WI38 (cell line): Measurements from ENCODE around the gene DHODH.

Source experiments
- H3K4me3 ChIP-seq: 2 replicates; pipeline ENCODE4 v1.5.1; 2011; ENCODE audit warnings: low read depth, mild to moderate bottlenecking, control low read depth, low read length
- TF ChIP-seq, protein P1 (sequence below): IDR thresholded peaks from 2 replicates; pipeline ENCODE4 v1.5.1; 2012; ENCODE audit warnings: low read depth, mild to moderate bottlenecking, control low read depth, low read length

Gene DHODH

DNA sequence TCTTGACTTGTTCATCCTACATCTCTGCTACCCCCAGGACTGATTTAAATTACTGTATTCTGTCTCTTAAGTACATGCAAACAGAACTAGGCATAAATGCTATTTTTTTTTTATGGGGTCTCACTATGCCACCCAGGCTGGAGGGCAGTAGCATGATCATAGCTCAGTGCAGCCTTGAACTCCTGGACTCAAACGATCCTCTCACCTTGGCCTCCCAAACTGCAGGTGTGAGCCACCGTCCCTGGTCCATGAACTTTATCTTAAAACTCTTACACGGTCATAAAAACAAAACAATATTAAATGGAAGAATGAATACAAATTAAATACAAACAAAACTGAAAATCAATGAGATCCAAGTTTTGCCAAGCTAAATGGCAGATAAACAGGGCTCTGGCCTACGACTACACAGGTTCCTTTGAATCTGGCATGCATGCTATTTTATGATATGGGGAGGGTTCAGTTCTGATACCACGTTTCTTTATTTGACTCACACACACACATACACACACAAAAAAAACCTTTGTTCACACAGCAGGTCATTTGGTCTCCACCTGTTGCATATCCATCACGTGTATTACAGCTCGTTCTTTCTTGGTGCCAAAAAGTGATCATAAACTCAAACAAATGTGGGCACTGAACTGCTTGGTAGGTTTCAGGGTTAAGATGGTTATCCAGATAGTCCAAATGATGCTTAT lies 7.2 kb upstream of the DHODH start:
- TF ChIP-seq, protein P1, sequence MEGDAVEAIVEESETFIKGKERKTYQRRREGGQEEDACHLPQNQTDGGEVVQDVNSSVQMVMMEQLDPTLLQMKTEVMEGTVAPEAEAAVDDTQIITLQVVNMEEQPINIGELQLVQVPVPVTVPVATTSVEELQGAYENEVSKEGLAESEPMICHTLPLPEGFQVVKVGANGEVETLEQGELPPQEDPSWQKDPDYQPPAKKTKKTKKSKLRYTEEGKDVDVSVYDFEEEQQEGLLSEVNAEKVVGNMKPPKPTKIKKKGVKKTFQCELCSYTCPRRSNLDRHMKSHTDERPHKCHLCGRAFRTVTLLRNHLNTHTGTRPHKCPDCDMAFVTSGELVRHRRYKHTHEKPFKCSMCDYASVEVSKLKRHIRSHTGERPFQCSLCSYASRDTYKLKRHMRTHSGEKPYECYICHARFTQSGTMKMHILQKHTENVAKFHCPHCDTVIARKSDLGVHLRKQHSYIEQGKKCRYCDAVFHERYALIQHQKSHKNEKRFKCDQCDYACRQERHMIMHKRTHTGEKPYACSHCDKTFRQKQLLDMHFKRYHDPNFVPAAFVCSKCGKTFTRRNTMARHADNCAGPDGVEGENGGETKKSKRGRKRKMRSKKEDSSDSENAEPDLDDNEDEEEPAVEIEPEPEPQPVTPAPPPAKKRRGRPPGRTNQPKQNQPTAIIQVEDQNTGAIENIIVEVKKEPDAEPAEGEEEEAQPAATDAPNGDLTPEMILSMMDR = no peak
- H3K4me3 ChIP-seq = no peak overlapping the region

DNA sequence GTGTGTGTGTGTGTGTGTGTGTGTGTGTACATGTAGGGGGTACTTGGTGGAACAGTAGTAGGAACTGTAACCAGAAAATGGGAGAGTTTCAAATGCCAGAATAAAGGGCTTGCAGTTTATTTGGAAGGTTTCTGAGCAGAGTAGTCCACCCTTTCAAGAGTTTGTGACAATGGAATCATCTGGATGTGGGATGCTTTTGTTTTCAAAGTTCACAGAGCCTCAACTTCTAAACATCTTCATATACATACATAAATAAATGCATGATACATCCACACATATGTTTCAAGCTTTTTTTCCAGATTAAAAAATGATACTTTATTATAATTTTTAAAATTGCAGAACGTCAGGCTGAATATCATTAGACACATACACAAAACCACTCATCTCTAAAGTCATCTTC lies 5.9 kb upstream of the DHODH start:
- H3K4me3 ChIP-seq = no peak overlapping the region
- TF ChIP-seq, protein P1 = no peak

DNA sequence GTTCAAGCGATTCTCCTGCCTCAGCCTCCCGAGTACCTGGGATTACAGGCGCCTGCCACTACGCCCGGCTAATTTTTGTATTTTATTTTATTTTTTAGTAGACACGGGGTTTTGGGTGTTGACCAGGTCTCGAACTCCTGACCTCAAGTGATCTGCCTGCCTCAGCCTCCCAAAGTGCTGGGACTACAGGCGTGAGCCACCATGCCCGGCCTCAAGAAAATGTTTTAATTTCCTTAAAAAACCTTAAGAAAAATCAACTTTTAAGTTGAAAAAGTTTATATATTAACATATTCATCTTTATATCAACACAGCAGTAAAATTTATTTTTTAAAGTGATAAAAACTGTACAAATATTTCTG lies 500 bp upstream of the DHODH start:
- peak overlapping the region; percentile 31; the same call in 1 of the 2 replicates for H3K4me3 ChIP-seq

DNA sequence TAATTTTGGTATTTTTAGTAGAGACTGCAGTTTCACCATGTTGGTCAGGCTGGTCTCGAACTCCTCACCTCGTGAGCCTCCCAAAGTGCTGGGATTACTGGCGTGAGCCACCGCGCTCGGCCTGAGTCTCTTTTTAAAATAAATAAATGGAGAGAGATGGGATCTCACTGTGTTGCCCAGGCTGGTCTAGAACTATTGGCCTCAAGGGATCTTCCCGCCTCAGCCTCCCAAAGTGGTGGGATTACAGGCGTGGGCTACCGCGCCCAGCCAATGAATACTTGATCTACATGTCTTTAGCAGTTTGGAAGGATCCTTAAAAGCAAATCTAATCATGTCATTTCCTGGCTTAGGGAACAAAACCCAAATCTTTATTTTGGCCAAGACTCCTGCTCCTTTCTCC lies 1.2 kb downstream of the DHODH start:
- no peak overlapping the region for H3K4me3 ChIP-seq
- TF ChIP-seq, protein P1 = no peak

DNA sequence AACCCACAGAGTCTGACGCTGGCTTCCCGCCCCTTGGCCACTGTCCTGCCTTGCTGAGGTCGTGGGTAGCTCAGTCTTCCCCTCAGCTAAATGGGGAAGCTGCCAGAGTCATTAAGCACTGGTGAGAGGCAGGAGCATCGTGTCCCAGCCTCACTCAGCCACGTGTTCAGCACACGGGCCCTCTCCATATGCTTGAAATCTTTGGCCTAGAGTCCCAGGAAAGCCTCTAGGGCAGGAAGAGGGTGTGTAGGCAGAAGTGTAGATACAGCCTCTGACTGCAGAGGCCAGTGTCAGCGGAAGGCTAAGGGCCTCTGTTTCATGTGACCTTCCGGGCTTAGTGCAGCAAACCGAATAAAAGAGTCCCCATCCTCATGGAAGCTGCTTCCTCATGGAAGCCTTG lies 4.1 kb downstream of the DHODH start:
- no peak overlapping the region for H3K4me3 ChIP-seq
- TF ChIP-seq, protein P1 = no peak

DNA sequence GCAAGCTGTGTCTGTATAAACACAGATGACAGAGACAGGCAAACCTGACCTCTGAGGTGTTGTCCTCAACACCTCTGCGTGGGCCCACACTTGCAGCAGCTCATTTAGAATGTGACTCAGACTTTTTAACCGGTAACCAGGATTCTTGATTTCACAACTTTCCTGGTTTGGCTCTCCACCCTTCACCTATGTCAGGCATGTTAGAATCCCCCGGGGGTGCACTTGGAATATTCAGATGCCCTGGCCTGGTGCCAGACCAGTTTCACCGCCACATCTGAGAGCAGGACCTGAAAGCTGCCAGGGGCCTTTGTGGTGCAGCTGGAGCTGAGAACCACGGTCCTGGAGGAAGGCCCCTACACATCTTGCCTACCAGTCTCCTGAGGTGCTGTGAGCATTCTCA lies 4.8 kb downstream of the DHODH start:
- TF ChIP-seq, protein P1 = no peak
- H3K4me3 ChIP-seq = no peak overlapping the region

DNA sequence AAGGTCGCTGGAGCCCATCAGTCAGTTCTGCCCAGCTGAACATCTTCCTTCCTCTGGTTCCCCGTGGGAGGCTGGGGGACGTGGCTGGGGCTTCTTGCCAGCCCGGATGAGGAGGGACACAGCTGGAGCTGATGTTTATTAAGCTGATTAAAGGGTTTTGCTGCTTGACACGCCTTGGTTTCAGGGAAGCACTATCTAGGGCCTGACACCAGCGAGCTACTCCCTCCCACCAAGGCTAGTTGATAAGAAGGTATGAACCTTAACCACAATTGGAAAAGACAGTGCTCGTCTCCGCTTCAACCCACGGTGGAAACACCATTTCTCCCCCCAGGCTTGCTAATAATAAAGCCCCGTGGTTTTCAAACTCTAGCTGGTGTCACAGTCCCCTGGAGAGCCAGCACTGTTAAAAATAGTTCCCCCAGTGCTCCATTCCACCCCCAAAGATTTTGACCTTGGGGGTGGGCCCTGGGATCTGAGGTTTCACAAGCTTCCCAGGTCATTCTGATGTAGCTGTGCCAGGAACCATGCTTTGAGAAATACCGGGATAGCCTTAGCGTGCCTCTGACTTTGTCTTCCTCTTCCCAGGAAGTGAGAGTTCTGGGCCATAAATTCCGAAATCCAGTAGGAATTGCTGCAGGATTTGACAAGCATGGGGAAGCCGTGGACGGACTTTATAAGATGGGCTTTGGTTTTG lies 5.5 kb downstream of the DHODH start:
- no peak overlapping the region for H3K4me3 ChIP-seq
- TF ChIP-seq, protein P1 = no peak
